HG03025 (cell line): ENCODE results near the gene GPATCH1.
"Not testable (repeated sequence)": the region's sequence is repeated elsewhere in the genome, so short reads cannot be mapped to it uniquely, and the experiment has no call there.

ENCODE experiments used
- ATAC-seq: cut with Tn5 transposase; IDR thresholded peaks from one replicate; pipeline ENCODE4 v1.9.1; 2021; ENCODE audit warnings: mild to moderate bottlenecking, moderate library complexity; ENCODE audit not compliant: unreplicated experiment, low FRiP score

Gene GPATCH1

GRCh38 chr19:33111587-33111986 is 30.6 kb downstream of the GPATCH1 start:
- no peak for ATAC-seq

GRCh38 chr19:33114312-33114711 is 33.3 kb downstream of the GPATCH1 start:
- ATAC-seq = no peak

- ATAC-seq = no peak
These were observed 36.5 kb downstream of the GPATCH1 start for GRCh38 chr19:33117501-33117900.

GRCh38 chr19:33118643-33119042 is 37.7 kb downstream of the GPATCH1 start:
- ATAC-seq = no peak

- no peak for ATAC-seq
These were observed 43.5 kb downstream of the GPATCH1 start for GRCh38 chr19:33124207-33125098.

GRCh38 chr19:33125929-33126388 is 45.0 kb downstream of the GPATCH1 start:
- ATAC-seq = no peak

GRCh38 chr19:33126712-33127111 is 45.7 kb downstream of the GPATCH1 start:
- not testable (repeated sequence) for ATAC-seq

- ATAC-seq = no peak
These were observed 48.9 kb downstream of the GPATCH1 start for GRCh38 chr19:33129901-33130300.

GRCh38 chr19:33130433-33130832 is 49.5 kb downstream of the GPATCH1 start:
- ATAC-seq = no peak

GRCh38 chr19:33132021-33132420 is 51.0 kb downstream of the GPATCH1 start, which contains the start of gene WDR88:
TSS of gene WDR88 (plus strand) at chr19:33132114. CDS start at chr19:33132170, 56 bp downstream.
- ATAC-seq = no peak

- ATAC-seq = no peak
These were observed 51.4 kb downstream of the GPATCH1 start for GRCh38 chr19:33132425-33132824.

- no peak for ATAC-seq
These were observed 52.6 kb downstream of the GPATCH1 start for GRCh38 chr19:33133438-33134031.

- ATAC-seq = no peak
These were observed 53.6 kb downstream of the GPATCH1 start for GRCh38 chr19:33134571-33135041.

GRCh38 chr19:33139165-33139564 is 58.2 kb downstream of the GPATCH1 start:
- ATAC-seq = no peak

GRCh38 chr19:33143897-33144405 is 63.0 kb downstream of the GPATCH1 start:
- ATAC-seq = no peak

GRCh38 chr19:33146209-33146608 is 65.2 kb downstream of the GPATCH1 start:
- ATAC-seq = no peak

- ATAC-seq = no peak
These were observed 66.6 kb downstream of the GPATCH1 start for GRCh38 chr19:33147538-33147937.

- no peak for ATAC-seq
These were observed 70.0 kb downstream of the GPATCH1 start for GRCh38 chr19:33150852-33151518.

- ATAC-seq = no peak
These were observed 71.2 kb downstream of the GPATCH1 start for GRCh38 chr19:33152176-33152575.

- not testable (repeated sequence) for ATAC-seq
These were observed 71.6 kb downstream of the GPATCH1 start for GRCh38 chr19:33152625-33153024.

- not testable (repeated sequence) for ATAC-seq
These were observed 73.3 kb downstream of the GPATCH1 start for GRCh38 chr19:33154313-33154712.
